NB4 (cell line): ENCODE measurements around the gene SGMS1.

Experiments used
- CTCF ChIP-seq: IDR thresholded peaks from one replicate; pipeline ENCODE4 v1.5.1; 2012; ENCODE audit warnings: low read depth, low read length
- POLR2A ChIP-seq: IDR thresholded peaks from 2 replicates; pipeline ENCODE4 v1.6.1; 2011; ENCODE audit warnings: mild to moderate bottlenecking; ENCODE audit not compliant: insufficient read length; ENCODE audit errors: extremely low read depth

- no peak for TF ChIP-seq POLR2A
- TF ChIP-seq CTCF = no peak
Observed at GRCh38 chr10:50544095-50544856, 79.5 kb downstream of the SGMS1 start.
